DND-41 (cell line): ENCODE measurements around the gene NECTIN2.
"Not testable (repeated sequence)": the region's sequence is repeated elsewhere in the genome, so short reads cannot be mapped to it uniquely, and the experiment has no call there.

ENCODE experiments used
- ATAC-seq: fragments of 200-7000 bp; cut with Tn5 transposase; 3 replicates; pipeline ENCODE4 v1.9.1; 2021; ENCODE audit warnings: low read depth; ENCODE audit not compliant: insufficient read depth
- DNase-seq: peaks from one replicate; pipeline ENCODE4 v3.0.0-alpha.2; 2020
- H2AFZ ChIP-seq: 2 replicates; pipeline ENCODE4 v1.6.0; 2012; ENCODE audit warnings: low read depth, low read length
- H3K27ac ChIP-seq: 2 replicates; pipeline ENCODE4 v1.5.1; 2012; ENCODE audit warnings: low read length, inconsistent platforms
- H3K27me3 ChIP-seq: fragments of 200-600 bp; sonication (generic); 2 replicates; pipeline ENCODE4 v1.6.0; 2012; ENCODE audit warnings: low read length, mild to moderate bottlenecking, inconsistent platforms; ENCODE audit not compliant: insufficient read depth, poor library complexity
- H3K36me3 ChIP-seq: 2 replicates; pipeline ENCODE4 v1.5.1; 2012; ENCODE audit warnings: low read length, inconsistent platforms; ENCODE audit not compliant: insufficient read depth
- H3K4me1 ChIP-seq: 2 replicates; pipeline ENCODE4 v1.5.1; 2012; ENCODE audit warnings: mild to moderate bottlenecking, low read length; ENCODE audit not compliant: insufficient read depth
- H3K4me2 ChIP-seq: 2 replicates; pipeline ENCODE4 v1.6.0; 2012; ENCODE audit warnings: mild to moderate bottlenecking, moderate library complexity, low read length, inconsistent platforms; ENCODE audit not compliant: insufficient read depth
- H3K4me3 ChIP-seq, 2 experiments: fragments of 200-600 bp in 1 of 2; shearing (Covaris generic) in 1 of 2; 2 replicates each; pipeline ENCODE4 v1.5.1; 2012 to 2016; ENCODE audit warnings: inconsistent platforms in 2 of 2, low read length in 2 of 2, mild to moderate bottlenecking in 2 of 2, low read depth in 1 of 2, moderate library complexity in 1 of 2
- H3K79me2 ChIP-seq: 2 replicates; pipeline ENCODE4 v1.6.0; 2012; ENCODE audit warnings: low read length, inconsistent platforms; ENCODE audit not compliant: insufficient read depth
- H3K9ac ChIP-seq: 2 replicates; pipeline ENCODE4 v1.6.0; 2012; ENCODE audit warnings: low read depth, mild to moderate bottlenecking, inconsistent platforms, low read length, moderate library complexity
- H3K9me3 ChIP-seq: 2 replicates; pipeline ENCODE4 v1.5.1; 2012; ENCODE audit warnings: low read length, moderate library complexity, mild to moderate bottlenecking, inconsistent platforms; ENCODE audit not compliant: insufficient read depth, severe bottlenecking
- H4K20me1 ChIP-seq: 2 replicates; pipeline ENCODE4 v1.6.0; 2012; ENCODE audit warnings: low read length; ENCODE audit not compliant: insufficient read depth
- CTCF ChIP-seq: IDR thresholded peaks from 2 replicates; pipeline ENCODE4 v1.5.1; 2012; ENCODE audit warnings: borderline replicate concordance, low read length, moderate library complexity, mild to moderate bottlenecking; ENCODE audit not compliant: poor library complexity, severe bottlenecking; ENCODE audit errors: extremely low read depth
- EZH2 ChIP-seq: IDR thresholded peaks from 3 replicates; pipeline ENCODE4 v1.6.1; 2012; ENCODE audit warnings: borderline replicate concordance, low read depth, mild to moderate bottlenecking, moderate library complexity, low read length, inconsistent platforms; ENCODE audit not compliant: severe bottlenecking

Gene NECTIN2

GRCh38 chr19:44824761-44825160 lies 21.3 kb upstream of the NECTIN2 start:
- Histone ChIP-seq H3K27me3 (no peaks in the 10 kb centered on the region), H3K27ac (no peak overlapping the region), H2AFZ (no peak overlapping the region), H3K79me2 (no peaks in the 10 kb centered on the region), H3K4me2 (no peak overlapping the region), H3K9ac (no peak overlapping the region), H4K20me1 (no peaks in the 10 kb centered on the region), H3K9me3 (no peaks in the 10 kb centered on the region), H3K4me1 (no peaks in the 10 kb centered on the region), H3K36me3 (no peaks in the 10 kb centered on the region), H3K4me3 (no peak overlapping the region)
- no peak for TF ChIP-seq CTCF
- no peak for TF ChIP-seq EZH2
- ATAC-seq (no peak), DNase-seq (no peak)

GRCh38 chr19:44832875-44833274 lies 13.2 kb upstream of the NECTIN2 start:
- H3K27me3 ChIP-seq, H3K36me3 ChIP-seq, H4K20me1 ChIP-seq, ATAC-seq, H3K9ac ChIP-seq, H3K4me3 ChIP-seq, DNase-seq, H3K9me3 ChIP-seq, H3K79me2 ChIP-seq, H2AFZ ChIP-seq, H3K27ac ChIP-seq, H3K4me2 ChIP-seq, H3K4me1 ChIP-seq: not testable (repeated sequence)

GRCh38 chr19:44834399-44834798 lies 11.7 kb upstream of the NECTIN2 start:
- not testable (repeated sequence) for H3K27me3 ChIP-seq, H3K4me3 ChIP-seq, H3K4me2 ChIP-seq, H3K79me2 ChIP-seq, H3K36me3 ChIP-seq, H3K4me1 ChIP-seq, H3K27ac ChIP-seq, H3K9me3 ChIP-seq, H2AFZ ChIP-seq, H3K9ac ChIP-seq, H4K20me1 ChIP-seq, DNase-seq, ATAC-seq

GRCh38 chr19:44839276-44839675 lies 6.8 kb upstream of the NECTIN2 start:
- H3K36me3 ChIP-seq = no peaks in the 10 kb centered on the region
- no peaks in the 10 kb centered on the region for H3K79me2 ChIP-seq
- DNase-seq = no peak
- H3K27me3 ChIP-seq = no peaks in the 10 kb centered on the region
- no peak for ATAC-seq
- no peaks in the 10 kb centered on the region for H3K9me3 ChIP-seq
- H2AFZ ChIP-seq = no peak overlapping the region
- H3K4me3 ChIP-seq = no peak overlapping the region
- H3K4me2 ChIP-seq = no peak overlapping the region
- H3K4me1 ChIP-seq = no peaks in the 10 kb centered on the region
- H3K9ac ChIP-seq = no peak overlapping the region
- no peak for TF ChIP-seq EZH2
- no peak for TF ChIP-seq CTCF
- no peak overlapping the region for H3K27ac ChIP-seq
- H4K20me1 ChIP-seq = no peaks in the 10 kb centered on the region
